Lung (tissue), 12 donors: ENCODE results near the gene ITGAD. TPM values are rescaled to one million over a fixed set of nuclear protein-coding genes. Genes with fewer than 3 reads are reported as not detected.
"Not testable (repeated sequence)": the region's sequence is repeated elsewhere in the genome, so short reads cannot be mapped to it uniquely, and the experiment has no call there.

ENCODE experiments used
- ATAC-seq: fragments of 200-7000 bp; cut with Tn5 transposase; one replicate; pipeline ENCODE4 v1.9.1; 2020; ENCODE audit warnings: moderate number of reproducible peaks; ENCODE audit not compliant: insufficient read depth, low FRiP score
- DNase-seq, 3 donors: peaks; one replicate each; pipeline ENCODE4 v3.0.0-alpha.2; 2013 to 2017
- H3K27ac ChIP-seq, 2 donors: one replicate each; pipeline ENCODE4 v1.5.1; 2013; ENCODE audit warnings: mild to moderate bottlenecking in 2 of 2, moderate library complexity in 2 of 2, control low read depth in 1 of 2, inconsistent platforms in 1 of 2, low read depth in 1 of 2, low read length in 1 of 2
- H3K27me3 ChIP-seq, 3 donors: one replicate each; pipeline ENCODE4 v1.5.1; 2013; ENCODE audit warnings: low read length in 2 of 3; ENCODE audit not compliant: control insufficient read depth in 3 of 3, insufficient read depth in 3 of 3
- H3K36me3 ChIP-seq, 4 donors: one replicate each; pipeline ENCODE4 v1.5.1; 2013; ENCODE audit warnings: low read length in 4 of 4, mild to moderate bottlenecking in 1 of 4, moderate library complexity in 1 of 4; ENCODE audit not compliant: control insufficient read depth in 4 of 4, insufficient read depth in 4 of 4
- H3K4me1 ChIP-seq, 5 donors: one replicate each; pipeline ENCODE4 v1.5.1; 2013; ENCODE audit warnings: low read length in 5 of 5, mild to moderate bottlenecking in 2 of 5, moderate library complexity in 1 of 5; ENCODE audit not compliant: control insufficient read depth in 5 of 5, insufficient read depth in 5 of 5
- H3K4me3 ChIP-seq: one replicate; pipeline ENCODE4 v1.5.1; 2013; ENCODE audit warnings: mild to moderate bottlenecking, control low read depth, moderate library complexity
- H3K9ac ChIP-seq, 2 donors: one replicate each; pipeline ENCODE4 v1.5.1; 2013; ENCODE audit warnings: low read length in 2 of 2, control low read depth in 1 of 2; ENCODE audit not compliant: insufficient read depth in 1 of 2
- H3K9me3 ChIP-seq, 4 donors: one replicate each; pipeline ENCODE4 v1.5.1; 2013; ENCODE audit warnings: low read length in 3 of 4, mild to moderate bottlenecking in 1 of 4, moderate library complexity in 1 of 4; ENCODE audit not compliant: control insufficient read depth in 4 of 4, insufficient read depth in 3 of 4
- WGBS, 2 donors: extraction: QIAGEN DNeasy Blood & Tissue Kit; methylation state at CpG; one replicate each; pipeline ENCODE4 v1.1.7; 2013; 5-methylcytosine and 5-hydroxymethylcytosine counted together
- polyA plus RNA-seq, 2 donors: library from polyadenylated mRNA; stranded (reverse); fragments of 200-250 nt; gene quantifications; one replicate each; pipeline ENCODE4 v1.2.1, GENCODE V29; 2013
- total RNA-seq, 2 donors: library from RNA; depleted of rRNA in 1 of 2; stranded (reverse); fragments of >200 nt in 1 of 2; gene quantifications; one replicate each; pipeline ENCODE4 v1.2.1, GENCODE V29; 2014 to 2021
- TF ChIP-seq, protein P1 (sequence below): IDR thresholded peaks from 2 replicates; pipeline ENCODE4 v1.5.1; 2012; ENCODE audit warnings: mild to moderate bottlenecking; ENCODE audit errors: control extremely low read depth, extremely low read depth
- donor health status: control.
- donor health status: control.
- donor health status: Bipolar disorder and iron deficiency.
- donor health status: healthy.
- donor health status: DM: yes; HTN: yes; CAD: no.

ITGAD gene
- total and polyA plus RNA-seq, 4 donors, result 0.19 to 1.5 (median 0.33) TPM

DNA sequence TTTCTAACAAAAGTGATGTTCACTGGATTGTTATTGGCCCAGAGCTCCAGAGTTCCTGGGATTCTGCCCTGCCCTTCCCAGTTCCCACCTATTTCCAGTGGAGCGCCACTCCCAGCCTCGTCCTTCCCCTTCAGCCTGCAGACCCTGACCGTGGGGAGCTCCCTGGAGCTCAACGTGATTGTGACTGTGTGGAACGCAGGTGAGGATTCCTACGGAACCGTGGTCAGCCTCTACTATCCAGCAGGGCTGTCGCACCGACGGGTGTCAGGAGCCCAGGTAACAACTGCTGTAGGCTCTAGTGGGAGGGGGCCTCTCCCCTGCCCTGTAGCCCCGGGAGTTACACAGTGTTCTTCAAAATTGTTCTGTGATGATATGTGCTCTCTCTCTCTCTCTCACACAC is 23.2 kb downstream of the ITGAD start:
- no peaks in the 10 kb centered on the region for H3K4me1 ChIP-seq
- H3K27ac ChIP-seq, result no peak overlapping the region
- TF ChIP-seq, protein P1, sequence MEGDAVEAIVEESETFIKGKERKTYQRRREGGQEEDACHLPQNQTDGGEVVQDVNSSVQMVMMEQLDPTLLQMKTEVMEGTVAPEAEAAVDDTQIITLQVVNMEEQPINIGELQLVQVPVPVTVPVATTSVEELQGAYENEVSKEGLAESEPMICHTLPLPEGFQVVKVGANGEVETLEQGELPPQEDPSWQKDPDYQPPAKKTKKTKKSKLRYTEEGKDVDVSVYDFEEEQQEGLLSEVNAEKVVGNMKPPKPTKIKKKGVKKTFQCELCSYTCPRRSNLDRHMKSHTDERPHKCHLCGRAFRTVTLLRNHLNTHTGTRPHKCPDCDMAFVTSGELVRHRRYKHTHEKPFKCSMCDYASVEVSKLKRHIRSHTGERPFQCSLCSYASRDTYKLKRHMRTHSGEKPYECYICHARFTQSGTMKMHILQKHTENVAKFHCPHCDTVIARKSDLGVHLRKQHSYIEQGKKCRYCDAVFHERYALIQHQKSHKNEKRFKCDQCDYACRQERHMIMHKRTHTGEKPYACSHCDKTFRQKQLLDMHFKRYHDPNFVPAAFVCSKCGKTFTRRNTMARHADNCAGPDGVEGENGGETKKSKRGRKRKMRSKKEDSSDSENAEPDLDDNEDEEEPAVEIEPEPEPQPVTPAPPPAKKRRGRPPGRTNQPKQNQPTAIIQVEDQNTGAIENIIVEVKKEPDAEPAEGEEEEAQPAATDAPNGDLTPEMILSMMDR, result no peak
- H3K9me3 ChIP-seq, result peaks cover 0 to 4% (median 0%) of the 10 kb centered on the region in 4 donors
- 79 to 83% methylated on average over 11 of the region's 11 CpGs for WGBS, 2 donors
- DNase-seq (no peak), ATAC-seq (no peak)
- H3K9ac ChIP-seq, result no peak overlapping the region
- H3K4me3 ChIP-seq, result no peak overlapping the region
- no peaks in the 10 kb centered on the region for H3K36me3 ChIP-seq
- peaks cover 0 to 7% (median 0%) of the 10 kb centered on the region in 3 donors for H3K27me3 ChIP-seq

DNA sequence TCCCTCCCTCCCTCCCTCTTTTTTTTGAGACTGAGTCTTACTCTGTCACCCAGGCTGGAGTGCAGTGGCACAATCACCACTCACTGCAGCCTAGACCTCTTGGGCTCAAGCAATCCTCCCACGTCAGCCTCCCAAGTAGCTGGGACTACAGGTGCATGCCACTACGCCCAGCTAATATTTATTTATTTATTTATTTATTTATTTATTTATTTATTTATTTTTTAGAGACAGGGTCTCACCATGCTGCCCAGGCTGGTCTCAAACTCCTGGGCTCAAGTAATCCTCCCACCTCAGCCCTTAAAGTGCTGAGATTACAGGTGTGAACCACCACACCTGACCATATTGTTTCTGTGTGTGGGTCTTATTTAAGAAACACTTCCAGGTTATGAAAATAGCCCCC is 23.9 kb downstream of the ITGAD start:
- ATAC-seq, H3K9ac ChIP-seq, H3K27ac ChIP-seq, DNase-seq, H3K27me3 ChIP-seq, H3K4me1 ChIP-seq, H3K36me3 ChIP-seq, H3K4me3 ChIP-seq, H3K9me3 ChIP-seq: not testable (repeated sequence)
- 79 to 95% methylated on average over 2 of the region's 2 CpGs for WGBS, 2 donors

DNA sequence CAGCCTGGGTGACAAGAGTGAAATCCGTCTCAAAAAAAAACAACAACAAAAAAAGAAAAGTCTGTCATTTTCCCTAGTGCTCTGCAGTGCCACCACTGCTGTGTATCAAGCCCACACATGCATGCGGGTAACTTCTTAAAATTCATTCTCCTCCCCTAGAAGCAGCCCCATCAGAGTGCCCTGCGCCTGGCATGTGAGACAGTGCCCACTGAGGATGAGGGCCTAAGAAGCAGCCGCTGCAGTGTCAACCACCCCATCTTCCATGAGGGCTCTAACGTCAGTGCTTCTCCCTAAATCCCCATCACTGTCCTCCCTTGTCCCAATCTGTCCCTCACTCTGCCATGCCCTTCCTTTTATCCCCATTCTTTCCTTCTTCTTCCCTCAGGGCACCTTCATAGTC is 24.8 kb downstream of the ITGAD start:
- H3K4me1 ChIP-seq, result no peaks in the 10 kb centered on the region
- H3K36me3 ChIP-seq, result no peaks in the 10 kb centered on the region
- TF ChIP-seq, protein P1, result no peak
- 92 to 97% methylated on average over 5 of the region's 5 CpGs for WGBS, 2 donors
- ATAC-seq (no peak), DNase-seq (no peak)
- no peak overlapping the region for H3K4me3 ChIP-seq
- peaks cover 0 to 4% (median 0%) of the 10 kb centered on the region in 4 donors for H3K9me3 ChIP-seq
- H3K9ac ChIP-seq, result no peak overlapping the region
- H3K27me3 ChIP-seq, result peaks cover 0 to 12% (median 0%) of the 10 kb centered on the region in 3 donors
- H3K27ac ChIP-seq, result no peak overlapping the region

DNA sequence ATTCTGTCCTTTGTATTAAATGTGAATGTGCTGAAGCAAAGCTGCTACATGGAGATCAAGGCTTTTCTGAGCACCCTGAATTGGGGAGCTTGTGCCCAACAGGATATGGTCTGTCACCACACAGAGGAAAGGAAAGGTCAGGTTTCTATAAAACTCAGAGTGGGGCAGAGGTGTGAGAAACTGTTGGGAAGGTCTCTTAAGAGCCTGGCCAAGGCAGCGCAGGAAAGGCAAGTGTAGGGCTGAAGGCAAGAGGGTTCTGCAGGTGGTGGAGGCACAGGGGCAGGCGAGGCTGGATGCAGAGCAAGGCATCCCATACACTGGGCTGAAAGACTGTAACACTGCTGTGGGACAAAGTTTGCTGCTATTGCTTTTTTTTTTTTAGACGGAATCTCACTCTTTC is 26.9 kb downstream of the ITGAD start:
- H3K4me3 ChIP-seq, result no peak overlapping the region
- H3K9ac ChIP-seq, result no peak overlapping the region
- TF ChIP-seq, protein P1, result no peak
- no peak overlapping the region for H3K27ac ChIP-seq
- peaks cover 0 to 4% (median 0%) of the 10 kb centered on the region in 4 donors for H3K9me3 ChIP-seq
- DNase-seq, result no peak
- peaks cover 0 to 6% (median 0%) of the 10 kb centered on the region in 3 donors for H3K27me3 ChIP-seq
- no peaks in the 10 kb centered on the region for H3K4me1 ChIP-seq
- ATAC-seq, result no peak
- WGBS, 2 donors, result 73 to 86% methylated on average over 3 of the region's 3 CpGs
- no peaks in the 10 kb centered on the region for H3K36me3 ChIP-seq
